Placental epithelial cell (primary cell): Measurements from ENCODE around the gene KDM7A. TPM values are rescaled to one million over a fixed set of nuclear protein-coding genes. Genes with fewer than 3 reads are reported as not detected.

ENCODE experiments used
- small RNA-seq: library from RNA; depleted of rRNA; stranded (forward); fragments of <200 nt; gene quantifications from one replicate; pipeline ENCODE3, GENCODE V24; 2012
- total RNA-seq: library from RNA; depleted of rRNA; stranded (reverse); fragments of >200 nt; gene quantifications from 2 replicates; pipeline ENCODE4 v1.2.3, GENCODE V29; 2012

Gene KDM7A
- 6.2 and 16.9 TPM in 2 replicates for total RNA-seq

GRCh38 chr7:140176811-140177702 is at the start of gene KDM7A:
Gene KDM7A, minus strand, starts transcription at chr7:140176983. Its CDS starts 46 bp downstream, at chr7:140176937.

GRCh38 chr7:140062528-140063299 is 114.1 kb downstream of the KDM7A start, which contains the start of gene PARP12:
Gene PARP12, minus strand, starts transcription at chr7:140062951. Its CDS starts 104 bp downstream, at chr7:140062847.

Small RNA genes within 50 kb of the gene (small RNA-seq; reads per million reads assigned to genes)
- gene RF00019 (not detected), gene RNU6-797P (not detected)

Other genes starting within 250 kb of the KDM7A start
- gene PARP12, start 114.0 kb downstream of the KDM7A start, total RNA-seq = 11.0 and 43.2 TPM in 2 replicates
- 81.3 and 93.0 TPM in 2 replicates for gene SLC37A3, start 221.5 kb upstream of the KDM7A start, total RNA-seq
- not detected in 2 replicates for gene RAB19, start 227.1 kb upstream of the KDM7A start, total RNA-seq